Aorta (tissue), 5 donors: Measurements from ENCODE around the gene ZBTB7C. TPM values are rescaled to one million over a fixed set of nuclear protein-coding genes. Genes with fewer than 3 reads are reported as not detected.

ENCODE experiments used
- ATAC-seq: fragments of 200-7000 bp; cut with Tn5 transposase; one replicate; pipeline ENCODE4 v1.9.1; 2022; ENCODE audit warnings: moderate library complexity; ENCODE audit not compliant: low FRiP score
- DNase-seq, 2 donors: peaks; one replicate each; pipeline ENCODE4 v3.0.0-alpha.2; 2020
- H3K27ac ChIP-seq, 2 donors: one replicate each; pipeline ENCODE4 v1.5.1; 2013; ENCODE audit warnings: low read length in 2 of 2, mild to moderate bottlenecking in 2 of 2, moderate library complexity in 2 of 2, control low read depth in 1 of 2, inconsistent platforms in 1 of 2, low read depth in 1 of 2
- H3K27me3 ChIP-seq, 2 donors: one replicate each; pipeline ENCODE4 v1.6.1; 2013; ENCODE audit warnings: control low read depth in 1 of 2, low read length in 1 of 2, mild to moderate bottlenecking in 1 of 2, moderate library complexity in 1 of 2; ENCODE audit not compliant: insufficient read depth in 2 of 2, control insufficient read depth in 1 of 2
- H3K36me3 ChIP-seq, 2 donors: one replicate each; pipeline ENCODE4 v1.6.1; 2013; ENCODE audit warnings: control low read depth in 1 of 2, low read length in 1 of 2, mild to moderate bottlenecking in 1 of 2; ENCODE audit not compliant: insufficient read depth in 2 of 2, control insufficient read depth in 1 of 2
- H3K4me1 ChIP-seq, 2 donors: one replicate each; pipeline ENCODE4 v1.6.1; 2013; ENCODE audit warnings: low read length in 2 of 2, control low read depth in 1 of 2, mild to moderate bottlenecking in 1 of 2, moderate library complexity in 1 of 2; ENCODE audit not compliant: insufficient read depth in 2 of 2, control insufficient read depth in 1 of 2
- H3K4me3 ChIP-seq, 2 donors: one replicate each; pipeline ENCODE4 v1.5.1; 2013; ENCODE audit warnings: low read length in 2 of 2, control low read depth in 1 of 2, mild to moderate bottlenecking in 1 of 2
- H3K9me3 ChIP-seq: one replicate; pipeline ENCODE4 v1.6.1; 2013; ENCODE audit warnings: mild to moderate bottlenecking, low read length; ENCODE audit not compliant: control insufficient read depth
- WGBS, 2 donors: extraction: QIAGEN DNeasy Blood & Tissue Kit; methylation state at CpG; one replicate each; pipeline ENCODE4 v1.1.7; 2013; 5-methylcytosine and 5-hydroxymethylcytosine counted together
- intact Hi-C, 2 donors: fragments of 100-400 bp; cut with DNase I; formaldehyde crosslinking; loops; one replicate each; pipeline versions ENCODE4 v1.14.2 to v1.15.0; 2022
- polyA plus RNA-seq, 2 donors: library from polyadenylated mRNA; stranded (reverse); fragments of 200-250 nt; gene quantifications; one replicate each; pipeline ENCODE4 v1.2.3, GENCODE V29; 2013
- total RNA-seq, 2 donors: library from RNA; stranded (reverse); fragmentation: NEBNext Ultra II Directional; extraction: Animal tissue kit (Norgen Biotek cat#: 25700); gene quantifications; one replicate each; pipeline ENCODE4 v1.2.1, GENCODE V29; 2021
- donor health status: healthy with polysubstance abuse.
- donor health status: Bipolar disorder and iron deficiency.
- donor health status: DM: no; HTN: no; CAD: no.
- donor health status: DM: no; HTN: no; CAD: no.
- donor health status: DM: yes; HTN: yes; CAD: no.

Gene ZBTB7C
- total and polyA plus RNA-seq, 4 donors, result 0.69 to 22.4 (median 10.0) TPM

- H3K4me1 ChIP-seq, result no peaks in the 10 kb centered on the region
- DNase-seq (no peak), ATAC-seq (no peak)
- intact Hi-C loops, result loop anchor here in 1 of 2 donors (10.0 kb wide), 1 partner anchor 314 kb away; no protein-coding TSS in a partner anchor
- no peak overlapping the region for H3K27ac ChIP-seq
- no peaks in the 10 kb centered on the region for H3K36me3 ChIP-seq
- WGBS, 2 donors, result 98 to 99% methylated on average over 9 of the region's 9 CpGs
- no peaks in the 10 kb centered on the region for H3K27me3 ChIP-seq
- no peak overlapping the region for H3K4me3 ChIP-seq
- H3K9me3 ChIP-seq, result no peaks in the 10 kb centered on the region
Measured at GRCh38 chr18:48131042-48131441, 278.1 kb downstream of the ZBTB7C start.

- no peaks in the 10 kb centered on the region for H3K27me3 ChIP-seq
- no peaks in the 10 kb centered on the region for H3K4me1 ChIP-seq
- no peak for ATAC-seq
- WGBS, 2 donors, result 86 to 87% methylated on average over 7 of the region's 7 CpGs
- H3K27ac ChIP-seq, result no peak overlapping the region
- no peaks in the 10 kb centered on the region for H3K36me3 ChIP-seq
- DNase-seq, result no peak
- intact Hi-C loops, result loop anchor here in 1 of 2 donors (10.0 kb wide), 1 partner anchor 315 kb away; no protein-coding TSS in a partner anchor
- no peak overlapping the region for H3K4me3 ChIP-seq
- no peaks in the 10 kb centered on the region for H3K9me3 ChIP-seq
Measured at GRCh38 chr18:48129621-48130082, 279.5 kb downstream of the ZBTB7C start.

GRCh38 chr18:48127606-48128005 is 281.6 kb downstream of the ZBTB7C start:
- intact Hi-C loops, result no loop called here
- no peak overlapping the region for H3K27ac ChIP-seq
- H3K36me3 ChIP-seq, result no peaks in the 10 kb centered on the region
- no peak for DNase-seq
- H3K4me3 ChIP-seq, result no peak overlapping the region
- no peak for ATAC-seq
- no peaks in the 10 kb centered on the region for H3K9me3 ChIP-seq
- 96% methylated on average over 11 to 12 of the region's 12 CpGs for WGBS, 2 donors
- no peaks in the 10 kb centered on the region for H3K4me1 ChIP-seq
- H3K27me3 ChIP-seq, result no peaks in the 10 kb centered on the region

- DNase-seq (no peak), ATAC-seq (no peak)
- no peak overlapping the region for H3K27ac ChIP-seq
- H3K27me3 ChIP-seq, result no peaks in the 10 kb centered on the region
- intact Hi-C loops, result no loop called here
- no peaks in the 10 kb centered on the region for H3K9me3 ChIP-seq
- 56 to 83% methylated on average over 3 of the region's 3 CpGs for WGBS, 2 donors
- H3K36me3 ChIP-seq, result no peaks in the 10 kb centered on the region
- H3K4me1 ChIP-seq, result no peaks in the 10 kb centered on the region
- no peak overlapping the region for H3K4me3 ChIP-seq
Measured at GRCh38 chr18:48126240-48126639, 282.9 kb downstream of the ZBTB7C start.

- WGBS, 2 donors, result 86 to 88% methylated on average over 6 of the region's 6 CpGs
- no peak for DNase-seq
- no peak overlapping the region for H3K4me3 ChIP-seq
- H3K4me1 ChIP-seq, result no peaks in the 10 kb centered on the region
- no peak overlapping the region for H3K27ac ChIP-seq
- ATAC-seq, result no peak
- no peaks in the 10 kb centered on the region for H3K9me3 ChIP-seq
- no peaks in the 10 kb centered on the region for H3K36me3 ChIP-seq
- H3K27me3 ChIP-seq, result no peaks in the 10 kb centered on the region
- intact Hi-C loops, result no loop called here
Measured at GRCh38 chr18:48125724-48126123, 283.5 kb downstream of the ZBTB7C start.

- Histone ChIP-seq H3K27ac (no peak overlapping the region), H3K27me3 (no peaks in the 10 kb centered on the region), H3K4me1 (no peaks in the 10 kb centered on the region), H3K4me3 (no peak overlapping the region), H3K9me3 (no peaks in the 10 kb centered on the region), H3K36me3 (no peaks in the 10 kb centered on the region)
- no peak for DNase-seq
- ATAC-seq, result no peak
- 66 to 77% methylated on average over 10 of the region's 10 CpGs for WGBS, 2 donors
- intact Hi-C loops, result no loop called here
Measured at GRCh38 chr18:48124857-48125626, 284.1 kb downstream of the ZBTB7C start.

GRCh38 chr18:48123941-48124340 is 285.2 kb downstream of the ZBTB7C start:
- Histone ChIP-seq H3K36me3 (no peaks in the 10 kb centered on the region), H3K4me3 (no peak overlapping the region), H3K9me3 (no peaks in the 10 kb centered on the region), H3K27me3 (peaks cover 0 to 2% of the 10 kb centered on the region in 2 donors), H3K4me1 (no peaks in the 10 kb centered on the region), H3K27ac (no peak overlapping the region)
- ATAC-seq, result no peak
- WGBS, 2 donors, result 73 to 83% methylated on average over 4 of the region's 4 CpGs
- no peak for DNase-seq
- intact Hi-C loops, result no loop called here

GRCh38 chr18:48123324-48123723 is 285.9 kb downstream of the ZBTB7C start:
- Histone ChIP-seq H3K27ac (no peak overlapping the region), H3K4me3 (no peak overlapping the region), H3K9me3 (no peaks in the 10 kb centered on the region), H3K36me3 (no peaks in the 10 kb centered on the region), H3K27me3 (peaks cover 0 to 2% of the 10 kb centered on the region in 2 donors), H3K4me1 (no peaks in the 10 kb centered on the region)
- WGBS, 2 donors, result 68 to 77% methylated on average over 6 of the region's 6 CpGs
- intact Hi-C loops, result no loop called here
- ATAC-seq, result peak; percentile 4
- DNase-seq, result no peak

GRCh38 chr18:48122816-48123215 is 286.4 kb downstream of the ZBTB7C start:
- H3K27ac ChIP-seq, result no peak overlapping the region
- no peaks in the 10 kb centered on the region for H3K9me3 ChIP-seq
- 96 to 99% methylated on average over 4 of the region's 4 CpGs for WGBS, 2 donors
- H3K36me3 ChIP-seq, result no peaks in the 10 kb centered on the region
- no peak overlapping the region for H3K4me3 ChIP-seq
- DNase-seq (no peak), ATAC-seq (peak; percentile 27)
- intact Hi-C loops, result no loop called here
- no peaks in the 10 kb centered on the region for H3K4me1 ChIP-seq
- peaks cover 0 to 2% of the 10 kb centered on the region in 2 donors for H3K27me3 ChIP-seq
